CD4-positive, alpha-beta T cell (primary cell): ENCODE data around the gene PI4K2A. TPM values are rescaled to one million over a fixed set of nuclear protein-coding genes. Genes with fewer than 3 reads are reported as not detected.
"Not testable (repeated sequence)": the region's sequence is repeated elsewhere in the genome, so short reads cannot be mapped to it uniquely, and the experiment has no call there.

Experiments used
- ATAC-seq: fragments of 200-7000 bp; cut with Tn5 transposase; one replicate; pipeline ENCODE4 v1.10.0; 2022; ENCODE audit warnings: mild to moderate bottlenecking; ENCODE audit not compliant: poor library complexity
- CTCF ChIA-PET: fragments of 350-600 bp; sonication (Branson Sonifier 250); formaldehyde crosslinking; loops from one replicate; lab custom pipeline; 2021; ENCODE audit warnings: antibody characterized with exemption, inconsistent platforms; lab: Charles Lee
- POLR2A ChIA-PET: fragments of 350-600 bp; sonication (Branson Sonifier 250); formaldehyde crosslinking; loops from one replicate; lab custom pipeline; 2021; ENCODE audit warnings: antibody characterized with exemption, inconsistent platforms; lab: Charles Lee
- DNase-seq, 14 experiments: peaks; one replicate each; pipeline ENCODE4 v3.0.0-alpha.2; 2013 to 2020; ENCODE audit warnings: mixed read lengths in 2 of 14
- H3K27ac ChIP-seq, 2 donors: one replicate each; pipeline versions ENCODE4 v1.5.1 to v1.7.0; 2013; ENCODE audit warnings: low read length in 2 of 2, low read depth in 1 of 2, mild to moderate bottlenecking in 1 of 2
- H3K27me3 ChIP-seq, 2 experiments: 1 replicate in 1 of 2; 2 replicates in 1 of 2; pipeline versions ENCODE4 v1.6.1 to v1.7.0; 2013; ENCODE audit warnings: low read length in 2 of 2, control low read depth in 1 of 2, mild to moderate bottlenecking in 1 of 2, moderate library complexity in 1 of 2; ENCODE audit not compliant: insufficient read depth in 2 of 2, control insufficient read depth in 1 of 2
- H3K36me3 ChIP-seq: one replicate; pipeline ENCODE4 v1.6.1; 2013; ENCODE audit warnings: low read length, control low read depth; ENCODE audit not compliant: insufficient read depth
- H3K4me1 ChIP-seq: one replicate; pipeline ENCODE4 v1.6.1; 2013; ENCODE audit warnings: low read length, control low read depth; ENCODE audit not compliant: insufficient read depth
- H3K4me3 ChIP-seq: one replicate; pipeline ENCODE4 v1.5.1; 2013; ENCODE audit warnings: mild to moderate bottlenecking, low read length, moderate library complexity
- H3K9me3 ChIP-seq, 2 experiments: 1 replicate in 1 of 2; 2 replicates in 1 of 2; pipeline versions ENCODE4 v1.6.1 to v1.7.0; 2013; ENCODE audit warnings: low read length in 2 of 2, mild to moderate bottlenecking in 2 of 2, control low read depth in 1 of 2, moderate library complexity in 1 of 2; ENCODE audit not compliant: control insufficient read depth in 1 of 2, insufficient read depth in 1 of 2
- H3K27ac Mint-ChIP-seq: one replicate; pipeline ENCODE4 v1.8.0; 2020; ENCODE audit warnings: mixed read lengths
- H3K27me3 Mint-ChIP-seq: one replicate; pipeline ENCODE4 v1.8.0; 2021; ENCODE audit warnings: mixed read lengths
- H3K36me3 Mint-ChIP-seq: one replicate; pipeline ENCODE4 v1.8.0; 2021; ENCODE audit warnings: low read depth, mixed read lengths
- H3K4me1 Mint-ChIP-seq: one replicate; pipeline ENCODE4 v1.8.0; 2021; ENCODE audit warnings: low read depth, mixed read lengths
- H3K4me3 Mint-ChIP-seq: one replicate; pipeline ENCODE4 v1.8.0; 2020; ENCODE audit warnings: mild to moderate bottlenecking, mixed read lengths
- H3K9me3 Mint-ChIP-seq: one replicate; pipeline ENCODE4 v1.8.0; 2020; ENCODE audit warnings: mixed read lengths
- intact Hi-C, 2 experiments: fragments of 100-400 bp; cut with DNase I in 1 of 2; cut with micrococcal nuclease in 1 of 2; formaldehyde crosslinking; loops; one replicate each; pipeline versions ENCODE4 v1.15.1 to v1.9.0; 2023 to 2025; cut with DNase I, micrococcal nuclease
- total RNA-seq, 174 experiments: library from RNA in 2 of 174; stranded (reverse) in 2 of 174; gene quantifications; one replicate each; pipeline ENCODE4 v1.2.3 and lab custom pipeline; 2021 to 2026
- TF ChIP-seq, protein P1 (sequence below): fragments of 200-600 bp; IDR thresholded peaks from one replicate; pipeline ENCODE4 v1.8.0; 2022; ENCODE audit warnings: antibody characterized with exemption, mild to moderate bottlenecking

Gene PI4K2A
- total RNA-seq, 2 experiments from 2014 or later: 26.3 to 27.2 TPM

DNA sequence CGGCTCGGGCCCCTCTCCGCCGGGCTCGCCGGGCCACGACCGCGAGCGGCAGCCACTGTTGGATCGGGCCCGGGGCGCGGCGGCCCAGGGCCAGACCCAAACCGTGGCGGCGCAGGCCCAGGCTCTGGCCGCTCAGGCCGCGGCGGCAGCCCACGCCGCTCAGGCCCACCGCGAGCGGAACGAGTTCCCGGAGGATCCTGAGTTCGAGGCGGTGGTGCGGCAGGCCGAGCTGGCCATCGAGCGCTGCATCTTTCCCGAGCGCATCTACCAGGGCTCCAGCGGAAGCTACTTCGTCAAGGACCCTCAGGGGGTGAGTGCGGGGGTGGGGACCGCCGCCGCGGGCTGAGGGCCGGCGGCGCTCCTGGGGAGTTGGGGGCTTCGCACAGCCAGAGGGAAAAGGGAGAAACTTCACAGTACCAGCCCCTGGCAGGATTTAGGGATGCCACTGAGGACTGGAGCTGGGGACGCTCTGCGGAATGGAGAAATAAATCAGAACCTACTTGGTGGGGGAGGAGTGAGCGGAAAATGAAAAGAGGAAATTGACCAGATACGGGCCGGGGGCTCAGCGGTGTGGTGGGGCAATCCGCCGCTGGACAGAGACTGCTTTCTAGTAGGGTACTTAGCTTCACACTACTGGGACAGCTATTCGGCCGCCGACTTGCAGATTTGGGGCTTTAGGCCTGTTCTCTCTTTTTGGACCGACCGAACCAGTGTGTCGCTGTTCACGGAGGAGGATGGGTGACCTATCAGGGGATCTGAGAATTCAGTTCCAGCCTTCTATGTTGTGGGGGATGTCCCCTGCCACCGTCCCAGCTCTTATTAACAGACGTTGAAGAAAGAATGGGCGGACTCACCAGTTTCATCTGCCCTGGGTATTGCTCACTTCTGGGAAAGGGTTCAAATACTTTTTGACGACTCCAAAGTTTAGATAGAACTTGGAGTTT is 669 bp downstream of the PI4K2A start:
- H3K27ac Mint-ChIP-seq: peak overlapping the region; percentile 88
- ATAC-seq (peak; percentile 5), DNase-seq (peak in 9 of 14 experiments; percentile 4 to 46 (median 23))
- H3K36me3 ChIP-seq: peaks cover 7% of the 10 kb centered on the region
- H3K27me3 ChIP-seq: no peaks in the 10 kb centered on the region
- peak overlapping the region; percentile 65 for H3K4me3 ChIP-seq
- H3K4me3 Mint-ChIP-seq: peak overlapping the region; percentile 98
- TF ChIP-seq, protein P1, sequence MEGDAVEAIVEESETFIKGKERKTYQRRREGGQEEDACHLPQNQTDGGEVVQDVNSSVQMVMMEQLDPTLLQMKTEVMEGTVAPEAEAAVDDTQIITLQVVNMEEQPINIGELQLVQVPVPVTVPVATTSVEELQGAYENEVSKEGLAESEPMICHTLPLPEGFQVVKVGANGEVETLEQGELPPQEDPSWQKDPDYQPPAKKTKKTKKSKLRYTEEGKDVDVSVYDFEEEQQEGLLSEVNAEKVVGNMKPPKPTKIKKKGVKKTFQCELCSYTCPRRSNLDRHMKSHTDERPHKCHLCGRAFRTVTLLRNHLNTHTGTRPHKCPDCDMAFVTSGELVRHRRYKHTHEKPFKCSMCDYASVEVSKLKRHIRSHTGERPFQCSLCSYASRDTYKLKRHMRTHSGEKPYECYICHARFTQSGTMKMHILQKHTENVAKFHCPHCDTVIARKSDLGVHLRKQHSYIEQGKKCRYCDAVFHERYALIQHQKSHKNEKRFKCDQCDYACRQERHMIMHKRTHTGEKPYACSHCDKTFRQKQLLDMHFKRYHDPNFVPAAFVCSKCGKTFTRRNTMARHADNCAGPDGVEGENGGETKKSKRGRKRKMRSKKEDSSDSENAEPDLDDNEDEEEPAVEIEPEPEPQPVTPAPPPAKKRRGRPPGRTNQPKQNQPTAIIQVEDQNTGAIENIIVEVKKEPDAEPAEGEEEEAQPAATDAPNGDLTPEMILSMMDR: no peak
- H3K27ac ChIP-seq: no peak overlapping the region
- no peaks in the 10 kb centered on the region for H3K9me3 ChIP-seq
- peaks cover 15% of the 10 kb centered on the region for H3K4me1 ChIP-seq
- H3K9me3 Mint-ChIP-seq: no peaks in the 10 kb centered on the region
- POLR2A ChIA-PET: interaction anchor here (0.8 to 1.9 kb wide), 5 partner anchors 9 to 96 kb away, joined by 3 to 12 read pairs (median 6); partner anchors contain the start of genes AVPI1, MORN4 and ZFYVE27
- peaks cover 26% of the 10 kb centered on the region for H3K4me1 Mint-ChIP-seq
- H3K27me3 Mint-ChIP-seq: no peaks in the 10 kb centered on the region
- CTCF ChIA-PET: interaction anchor here (1.1 kb wide), 1 partner anchor 68 kb away, joined by 3 read pairs; no protein-coding TSS in a partner anchor
- intact Hi-C loops: loop anchor here (1.0 to 10.0 kb wide), 4 partner anchors 45 to 1946 kb away; partner anchors contain the start of genes MMS19 (in 1 of the 2), TCTN3 (in 1 of the 2) and UBTD1 (in 1 of the 2)
- H3K36me3 Mint-ChIP-seq: peaks cover 23% of the 10 kb centered on the region

DNA sequence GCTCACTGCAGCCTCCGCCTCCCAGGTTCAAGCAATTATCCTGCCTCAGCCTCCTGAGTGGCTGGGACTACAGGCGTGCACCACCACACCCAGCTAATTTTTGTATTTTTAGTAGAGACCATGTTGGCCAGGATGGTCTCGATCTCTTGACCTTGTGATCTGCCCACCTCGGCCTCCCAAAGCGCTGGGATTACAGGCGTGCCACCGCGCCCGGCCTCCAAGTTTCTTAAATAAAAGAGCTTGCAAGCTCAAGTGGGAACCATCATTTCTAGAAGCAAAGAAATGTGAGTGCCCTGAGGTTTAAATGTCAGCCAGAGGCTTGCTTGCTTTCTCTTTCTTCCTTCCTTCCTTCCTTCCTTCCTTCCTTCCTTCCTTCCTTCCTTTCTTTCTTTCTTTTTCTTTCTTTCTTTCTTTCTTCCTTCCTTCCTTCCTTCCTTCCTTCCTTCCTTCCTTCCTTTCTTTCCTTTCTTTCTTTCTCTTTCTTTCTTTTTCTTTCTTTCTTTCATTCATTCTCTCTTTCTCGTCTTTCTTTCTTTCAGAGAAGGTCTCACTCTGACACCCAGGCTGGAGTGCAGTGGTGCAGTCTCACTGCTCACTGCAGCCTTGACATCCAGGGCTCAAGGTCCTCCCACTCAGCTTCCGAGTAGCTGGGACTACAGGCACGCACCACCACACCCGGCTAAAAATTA is 2.1 kb downstream of the PI4K2A start:
- CTCF ChIA-PET, H3K9me3 Mint-ChIP-seq, H3K27me3 ChIP-seq, H3K27ac ChIP-seq, H3K4me3 ChIP-seq, ATAC-seq, POLR2A ChIA-PET, H3K36me3 ChIP-seq, H3K27ac Mint-ChIP-seq, DNase-seq, H3K27me3 Mint-ChIP-seq, H3K9me3 ChIP-seq: not testable (repeated sequence)
- Mint-ChIP-seq H3K36me3 (peaks cover 26% of the 10 kb centered on the region), H3K4me1 (peaks cover 26% of the 10 kb centered on the region), H3K4me3 (peak overlapping the region; percentile 98)
- H3K4me1 ChIP-seq: peaks cover 15% of the 10 kb centered on the region
- intact Hi-C loops: loop anchor here in 1 of 2 experiments (5.0 to 10.0 kb wide), 2 partner anchors 495 to 1948 kb away; partner anchors contain the start of gene TCTN3

GRCh38 chr10:97643441-97643985 is 3.0 kb downstream of the PI4K2A start:
- intact Hi-C loops: loop anchor here in 1 of 2 experiments (5.0 to 10.0 kb wide), 2 partner anchors 494 to 1949 kb away; partner anchors contain the start of gene TCTN3
- H3K4me1 Mint-ChIP-seq: peaks cover 30% of the 10 kb centered on the region
- H3K9me3 ChIP-seq: no peaks in the 10 kb centered on the region
- DNase-seq (no peak), ATAC-seq (no peak)
- H3K4me3 ChIP-seq: no peak overlapping the region
- POLR2A ChIA-PET: no interaction called here
- no peak overlapping the region for H3K27ac Mint-ChIP-seq
- no peaks in the 10 kb centered on the region for H3K9me3 Mint-ChIP-seq
- peak overlapping the region; percentile 76 for H3K4me3 Mint-ChIP-seq
- H3K27me3 Mint-ChIP-seq: no peaks in the 10 kb centered on the region
- H3K27me3 ChIP-seq: no peaks in the 10 kb centered on the region
- H3K27ac ChIP-seq: no peak overlapping the region
- peaks cover 19% of the 10 kb centered on the region for H3K4me1 ChIP-seq
- CTCF ChIA-PET: no interaction called here
- TF ChIP-seq, protein P1: no peak
- peaks cover 28% of the 10 kb centered on the region for H3K36me3 Mint-ChIP-seq
- H3K36me3 ChIP-seq: peaks cover 7% of the 10 kb centered on the region
